HL-60 (cell line): ENCODE measurements around the gene HSD17B3.

Source experiments
- DNase-seq, 2 experiments: peaks; one replicate each; pipeline ENCODE4 v3.0.0-alpha.2; 2010 to 2020; ENCODE audit warnings: low read depth in 1 of 2, low spot score in 1 of 2
- H3K27ac ChIP-seq: fragments of 250-450 bp; sonication (Bioruptor Pico); replicated peaks from 2 replicates; pipeline ENCODE4 v1.5.1; 2020; ENCODE audit warnings: mild to moderate bottlenecking, moderate library complexity
- H3K27me3 ChIP-seq: fragments of 250-450 bp; sonication (Bioruptor Pico); 2 replicates; pipeline ENCODE4 v1.5.1; 2021; ENCODE audit warnings: mild to moderate bottlenecking, moderate library complexity; ENCODE audit not compliant: insufficient read depth, poor library complexity, severe bottlenecking
- H3K4me3 ChIP-seq: replicated peaks from 2 replicates; pipeline ENCODE4 v1.5.1; 2011; ENCODE audit warnings: mild to moderate bottlenecking, control low read depth, low read length; ENCODE audit not compliant: insufficient read depth
- CTCF ChIP-seq: IDR thresholded peaks from one replicate; pipeline ENCODE4 v1.5.1; 2011; ENCODE audit warnings: low read length, control low read depth, inconsistent platforms; ENCODE audit not compliant: insufficient read depth
- GABPA ChIP-seq: IDR thresholded peaks from 2 replicates; pipeline ENCODE4 v1.6.1; 2012; ENCODE audit warnings: low read depth
- POLR2AphosphoS5 ChIP-seq: IDR thresholded peaks from 2 replicates; pipeline ENCODE4 v1.6.1; 2012; ENCODE audit warnings: low read depth
- REST ChIP-seq: IDR thresholded peaks from 2 replicates; pipeline ENCODE4 v1.6.1; 2012; ENCODE audit warnings: low read depth; ENCODE audit not compliant: insufficient replicate concordance
- SPI1 ChIP-seq: IDR thresholded peaks from 2 replicates; pipeline ENCODE4 v1.6.1; 2012; ENCODE audit warnings: low read depth, mild to moderate bottlenecking, borderline replicate concordance
- long read RNA-seq: library from polyadenylated mRNA; unstranded; transcript quantifications from one replicate; pipeline ENCODE4 v2.0.0, GENCODE V29; 2020

The HSD17B3 gene
- long read RNA-seq = 0 reads

- no peaks in the 10 kb centered on the region for H3K27me3 ChIP-seq
- no peak within 1 kb of the TSS for H3K27ac ChIP-seq
- no peak for DNase-seq
- H3K4me3 ChIP-seq = no peak within 1 kb of the TSS
- TF ChIP-seq GABPA = no peak
- no peak for TF ChIP-seq POLR2AphosphoS5
- no peak for TF ChIP-seq SPI1
- TF ChIP-seq REST = no peak
- no peak for TF ChIP-seq CTCF
These were observed at the start of gene HSD17B3 for GRCh38 chr9:96302021-96302420. Gene HSD17B3 (minus strand): TSS chr9:96302176. CDS start chr9:96302104, 72 bp downstream.

- Histone ChIP-seq H3K27ac (no peak overlapping the region), H3K27me3 (no peaks in the 10 kb centered on the region), H3K4me3 (no peak overlapping the region)
- DNase-seq = no peak
- TF ChIP-seq POLR2AphosphoS5 = no peak
These were observed 48.9 kb upstream of the HSD17B3 start for GRCh38 chr9:96350866-96351265.

GRCh38 chr9:96348261-96348660, 46.3 kb upstream of the HSD17B3 start:
- H3K27ac ChIP-seq = no peak overlapping the region
- no peak for TF ChIP-seq GABPA
- no peak for TF ChIP-seq SPI1
- no peak for TF ChIP-seq REST
- no peak for TF ChIP-seq POLR2AphosphoS5
- TF ChIP-seq CTCF = no peak
- DNase-seq = no peak

GRCh38 chr9:96345551-96345950, 43.6 kb upstream of the HSD17B3 start:
- no peak for DNase-seq
- no peak for TF ChIP-seq GABPA
- no peak for TF ChIP-seq POLR2AphosphoS5
- TF ChIP-seq REST = no peak
- TF ChIP-seq CTCF = no peak
- no peak for TF ChIP-seq SPI1
- Histone ChIP-seq H3K27ac (no peak overlapping the region), H3K4me3 (no peak overlapping the region), H3K27me3 (no peaks in the 10 kb centered on the region)

More at GRCh38 chr9:96348261-96348660, 46.3 kb upstream of the HSD17B3 start:
- H3K27me3 ChIP-seq = no peaks in the 10 kb centered on the region
- no peak overlapping the region for H3K4me3 ChIP-seq
